ENCODE data around the gene MXRA8. TPM values are rescaled to one million over a fixed set of nuclear protein-coding genes. Genes with fewer than 3 reads are reported as not detected.

MXRA8 gene
- total and polyA plus RNA-seq, 8 donors, result 23.3 to 203 (median 42.9) TPM

DNA sequence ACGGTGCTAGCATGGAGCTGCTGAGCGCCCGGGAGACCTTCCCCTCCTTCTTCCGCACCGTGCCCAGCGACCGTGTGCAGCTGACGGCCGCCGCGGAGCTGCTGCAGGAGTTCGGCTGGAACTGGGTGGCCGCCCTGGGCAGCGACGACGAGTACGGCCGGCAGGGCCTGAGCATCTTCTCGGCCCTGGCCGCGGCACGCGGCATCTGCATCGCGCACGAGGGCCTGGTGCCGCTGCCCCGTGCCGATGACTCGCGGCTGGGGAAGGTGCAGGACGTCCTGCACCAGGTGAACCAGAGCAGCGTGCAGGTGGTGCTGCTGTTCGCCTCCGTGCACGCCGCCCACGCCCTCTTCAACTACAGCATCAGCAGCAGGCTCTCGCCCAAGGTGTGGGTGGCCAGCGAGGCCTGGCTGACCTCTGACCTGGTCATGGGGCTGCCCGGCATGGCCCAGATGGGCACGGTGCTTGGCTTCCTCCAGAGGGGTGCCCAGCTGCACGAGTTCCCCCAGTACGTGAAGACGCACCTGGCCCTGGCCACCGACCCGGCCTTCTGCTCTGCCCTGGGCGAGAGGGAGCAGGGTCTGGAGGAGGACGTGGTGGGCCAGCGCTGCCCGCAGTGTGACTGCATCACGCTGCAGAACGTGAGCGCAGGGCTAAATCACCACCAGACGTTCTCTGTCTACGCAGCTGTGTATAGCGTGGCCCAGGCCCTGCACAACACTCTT, 26.2 kb downstream of the MXRA8 start:
- no peak overlapping the region for H3K27ac ChIP-seq
- no peaks in the 10 kb centered on the region for H3K9me3 ChIP-seq
- H3K27me3 ChIP-seq, result no peaks in the 10 kb centered on the region
- H3K4me3 ChIP-seq, result no peak overlapping the region
- no peak for DNase-seq
- peaks cover 14 to 42% (median 40%) of the 10 kb centered on the region in 4 donors for H3K36me3 ChIP-seq
- TF ChIP-seq POLR2AphosphoS5 (IDR thresholded peaks at IDR 0.05) (no peak), EP300 (IDR thresholded peaks at IDR 0.05) (no peak), POLR2A (IDR thresholded peaks at IDR 0.05) (no peak)
- TF ChIP-seq, protein P1, sequence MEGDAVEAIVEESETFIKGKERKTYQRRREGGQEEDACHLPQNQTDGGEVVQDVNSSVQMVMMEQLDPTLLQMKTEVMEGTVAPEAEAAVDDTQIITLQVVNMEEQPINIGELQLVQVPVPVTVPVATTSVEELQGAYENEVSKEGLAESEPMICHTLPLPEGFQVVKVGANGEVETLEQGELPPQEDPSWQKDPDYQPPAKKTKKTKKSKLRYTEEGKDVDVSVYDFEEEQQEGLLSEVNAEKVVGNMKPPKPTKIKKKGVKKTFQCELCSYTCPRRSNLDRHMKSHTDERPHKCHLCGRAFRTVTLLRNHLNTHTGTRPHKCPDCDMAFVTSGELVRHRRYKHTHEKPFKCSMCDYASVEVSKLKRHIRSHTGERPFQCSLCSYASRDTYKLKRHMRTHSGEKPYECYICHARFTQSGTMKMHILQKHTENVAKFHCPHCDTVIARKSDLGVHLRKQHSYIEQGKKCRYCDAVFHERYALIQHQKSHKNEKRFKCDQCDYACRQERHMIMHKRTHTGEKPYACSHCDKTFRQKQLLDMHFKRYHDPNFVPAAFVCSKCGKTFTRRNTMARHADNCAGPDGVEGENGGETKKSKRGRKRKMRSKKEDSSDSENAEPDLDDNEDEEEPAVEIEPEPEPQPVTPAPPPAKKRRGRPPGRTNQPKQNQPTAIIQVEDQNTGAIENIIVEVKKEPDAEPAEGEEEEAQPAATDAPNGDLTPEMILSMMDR (IDR thresholded peaks at IDR 0.05), result no peak
- peaks cover 11 to 41% (median 33%) of the 10 kb centered on the region in 4 donors for H3K4me1 ChIP-seq
- WGBS, 5 donors, result 75 to 79% (median 77%) methylated on average over 15 to 57 of the region's 57 CpGs
- intact Hi-C loops (cut with DNase I; ENCODE audit: low total_unique reads), result no loop called here

DNA sequence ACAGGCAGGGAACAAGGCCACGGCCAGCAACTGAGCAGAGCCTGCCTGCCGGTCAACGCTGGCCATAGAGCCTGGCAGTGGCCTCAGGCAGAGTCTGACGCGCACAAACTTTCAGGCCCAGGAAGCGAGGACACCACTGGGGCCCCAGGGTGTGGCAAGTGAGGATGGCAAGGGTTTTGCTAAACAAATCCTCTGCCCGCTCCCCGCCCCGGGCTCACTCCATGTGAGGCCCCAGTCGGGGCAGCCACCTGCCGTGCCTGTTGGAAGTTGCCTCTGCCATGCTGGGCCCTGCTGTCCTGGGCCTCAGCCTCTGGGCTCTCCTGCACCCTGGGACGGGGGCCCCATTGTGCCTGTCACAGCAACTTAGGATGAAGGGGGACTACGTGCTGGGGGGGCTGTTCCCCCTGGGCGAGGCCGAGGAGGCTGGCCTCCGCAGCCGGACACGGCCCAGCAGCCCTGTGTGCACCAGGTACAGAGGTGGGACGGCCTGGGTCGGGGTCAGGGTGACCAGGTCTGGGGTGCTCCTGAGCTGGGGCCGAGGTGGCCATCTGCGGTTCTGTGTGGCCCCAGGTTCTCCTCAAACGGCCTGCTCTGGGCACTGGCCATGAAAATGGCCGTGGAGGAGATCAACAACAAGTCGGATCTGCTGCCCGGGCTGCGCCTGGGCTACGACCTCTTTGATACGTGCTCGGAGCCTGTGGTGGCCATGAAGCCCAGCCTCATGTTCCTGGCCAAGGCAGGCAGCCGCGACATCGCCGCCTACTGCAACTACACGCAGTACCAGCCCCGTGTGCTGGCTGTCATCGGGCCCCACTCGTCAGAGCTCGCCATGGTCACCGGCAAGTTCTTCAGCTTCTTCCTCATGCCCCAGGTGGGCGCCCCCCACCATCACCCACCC, 27.0 kb downstream of the MXRA8 start, which contains the start of gene TAS1R3:
Gene TAS1R3, plus strand, starts transcription at position 213 of the 898 bp plus-strand sequence. Its CDS starts 66 bp downstream, at position 279.
- 54 to 76% (median 65%) methylated on average over 22 to 41 of the region's 41 CpGs for WGBS, 5 donors
- no peaks in the 10 kb centered on the region for H3K9me3 ChIP-seq
- TF ChIP-seq POLR2AphosphoS5 (IDR thresholded peaks at IDR 0.05), result no peak
- TF ChIP-seq, protein P1 (IDR thresholded peaks at IDR 0.05), result no peak
- TF ChIP-seq POLR2A (IDR thresholded peaks at IDR 0.05), result no peak
- TF ChIP-seq EP300 (IDR thresholded peaks at IDR 0.05), result no peak
- H3K27ac ChIP-seq, result peak within 1 kb of the TSS in 1 of 5 donors; percentile 45
- H3K27me3 ChIP-seq, result no peaks in the 10 kb centered on the region
- intact Hi-C loops (cut with DNase I; ENCODE audit: low total_unique reads), result no loop called here
- DNase-seq, result peak in 1 of 2 donors; percentile 47
- peak within 1 kb of the TSS in 1 of 4 donors; percentile 13 for H3K4me3 ChIP-seq
- peaks cover 14 to 48% (median 42%) of the 10 kb centered on the region in 4 donors for H3K4me1 ChIP-seq
- peaks cover 16 to 42% (median 40%) of the 10 kb centered on the region in 4 donors for H3K36me3 ChIP-seq

DNA sequence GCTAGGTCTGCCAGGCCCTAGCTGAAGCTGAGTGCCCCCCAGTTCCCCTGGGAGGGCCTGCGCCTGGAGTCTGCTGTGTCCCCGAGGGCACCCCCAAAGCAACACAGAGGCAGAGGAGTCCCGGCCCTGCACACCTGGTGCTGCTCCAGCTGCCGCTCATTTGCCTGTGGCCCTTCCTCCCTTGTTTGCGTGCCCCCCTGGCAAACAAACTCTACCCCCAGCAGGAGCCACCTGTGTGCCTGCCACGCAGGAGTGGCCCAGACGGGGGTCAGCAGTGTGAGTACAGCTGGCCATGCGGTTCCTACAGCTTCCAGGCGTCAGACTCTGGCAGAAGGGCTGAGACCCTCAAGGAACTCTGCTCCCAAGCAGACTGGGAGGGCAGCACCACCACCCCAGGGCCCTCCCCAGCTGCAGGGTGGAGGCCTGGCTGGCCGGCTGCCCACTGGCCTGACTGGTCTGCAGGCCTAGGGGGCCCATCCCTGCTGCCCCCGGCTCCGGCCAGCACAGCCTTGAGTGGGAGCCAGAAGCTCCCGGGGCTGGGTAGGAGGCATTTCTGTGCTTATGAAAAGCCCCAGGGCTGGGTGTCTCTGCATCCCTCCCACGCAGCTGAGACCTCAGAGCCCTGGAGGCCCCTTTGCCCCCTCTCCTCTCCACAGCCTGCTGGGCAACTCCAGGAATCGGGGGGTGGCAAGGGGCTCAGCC, 27.8 kb downstream of the MXRA8 start:
- Histone ChIP-seq H3K27me3 (no peaks in the 10 kb centered on the region), H3K36me3 (peaks cover 16 to 40% (median 32%) of the 10 kb centered on the region in 4 donors), H3K4me3 (no peak overlapping the region), H3K9me3 (no peaks in the 10 kb centered on the region), H3K4me1 (peaks cover 22 to 56% (median 50%) of the 10 kb centered on the region in 4 donors), H3K27ac (peak overlapping the region in 1 of 5 donors; percentile 45)
- WGBS, 5 donors, result 32 to 48% (median 38%) methylated on average over 3 to 15 of the region's 15 CpGs
- DNase-seq, result no peak
- intact Hi-C loops (cut with DNase I; ENCODE audit: low total_unique reads), result no loop called here
- TF ChIP-seq POLR2A (IDR thresholded peaks at IDR 0.05) (no peak), POLR2AphosphoS5 (IDR thresholded peaks at IDR 0.05) (no peak), EP300 (IDR thresholded peaks at IDR 0.05) (no peak)
- TF ChIP-seq, protein P1 (IDR thresholded peaks at IDR 0.05), result no peak
